HG02759 (cell line): Measurements from ENCODE around the gene TPRG1L.

Experiments
- ATAC-seq: cut with Tn5 transposase; IDR thresholded peaks from one replicate; pipeline ENCODE4 v1.9.1; 2021; ENCODE audit warnings: mild to moderate bottlenecking, moderate library complexity; ENCODE audit not compliant: unreplicated experiment

TPRG1L gene

GRCh38 chr1:3676581-3677470 is 52.0 kb downstream of the TPRG1L start:
- peak; percentile 69 for ATAC-seq

- ATAC-seq = peak; percentile 3
Measured at GRCh38 chr1:3677484-3677883, 52.7 kb downstream of the TPRG1L start.

- no peak for ATAC-seq
Measured at GRCh38 chr1:3678361-3679097, 53.7 kb downstream of the TPRG1L start.

GRCh38 chr1:3679098-3679555 is 54.3 kb downstream of the TPRG1L start:
- ATAC-seq = no peak
